Thymus (tissue), 14 donors: Measurements from ENCODE around the gene HHIPL1. TPM values are rescaled to one million over a fixed set of nuclear protein-coding genes. Genes with fewer than 3 reads are reported as not detected.
A peak's percentile ranks its signal among the peaks of the same experiment; 100 is the strongest.

ENCODE experiments used
- DNase-seq, 9 donors: peaks; one replicate each; pipeline ENCODE4 v3.0.0-alpha.2; 2013; ENCODE audit warnings: low spot score in 9 of 9, low read depth in 6 of 9, missing footprints in 1 of 9
- H3K27ac ChIP-seq, 2 donors: one replicate each; pipeline ENCODE4 v1.5.1; 2013; ENCODE audit warnings: control low read depth in 1 of 2, low read depth in 1 of 2, low read length in 1 of 2, mild to moderate bottlenecking in 1 of 2, moderate library complexity in 1 of 2
- H3K27me3 ChIP-seq, 2 donors: one replicate each; pipeline ENCODE4 v1.5.1; 2013; ENCODE audit warnings: low read length in 1 of 2; ENCODE audit not compliant: control insufficient read depth in 2 of 2, insufficient read depth in 1 of 2
- H3K36me3 ChIP-seq, 2 donors: one replicate each; pipeline ENCODE4 v1.5.1; 2013; ENCODE audit warnings: low read length in 1 of 2, mild to moderate bottlenecking in 1 of 2, moderate library complexity in 1 of 2; ENCODE audit not compliant: control insufficient read depth in 2 of 2, insufficient read depth in 2 of 2
- H3K4me1 ChIP-seq, 2 donors: one replicate each; pipeline ENCODE4 v1.5.1; 2013; ENCODE audit warnings: low read length in 2 of 2; ENCODE audit not compliant: control insufficient read depth in 2 of 2, insufficient read depth in 2 of 2
- H3K4me3 ChIP-seq, 2 donors: one replicate each; pipeline ENCODE4 v1.5.1; 2013; ENCODE audit warnings: low read length in 2 of 2, control low read depth in 1 of 2, mild to moderate bottlenecking in 1 of 2
- H3K9me3 ChIP-seq, 2 donors: one replicate each; pipeline ENCODE4 v1.5.1; 2013; ENCODE audit warnings: low read length in 1 of 2, mild to moderate bottlenecking in 1 of 2; ENCODE audit not compliant: control insufficient read depth in 2 of 2, insufficient read depth in 1 of 2
- WGBS: extraction: QIAGEN DNeasy Blood & Tissue Kit; methylation state at CpG from one replicate; pipeline ENCODE4 v1.1.7; 2013; 5-methylcytosine and 5-hydroxymethylcytosine counted together
- long read RNA-seq, 10 donors: transcript quantifications; one replicate each; lab custom pipeline, GENCODE V29; 2026
- polyA plus RNA-seq: library from polyadenylated mRNA; stranded (reverse); fragments of 200-250 nt; gene quantifications from one replicate; pipeline ENCODE4 v1.2.3, GENCODE V29; 2013
- total RNA-seq: library from RNA; stranded (reverse); fragments of 120-200 nt; gene quantifications from one replicate; pipeline ENCODE4 v1.2.4, GENCODE V29; 2013
- donor health status: healthy.

Gene HHIPL1
- total RNA-seq: 0.33 TPM
- 0.23 TPM for polyA plus RNA-seq
- long read RNA-seq, donor 1: 0 reads
- long read RNA-seq, donor 2: 0 reads
- long read RNA-seq, donor 3: 0 reads
- long read RNA-seq, donor 4: 0 reads
- long read RNA-seq, donor 5, full-length matches to known transcripts: 1 of 1 reads
- long read RNA-seq, donor 5, partial matches to known transcripts: 0 of 1 reads
- long read RNA-seq, donor 5, other reads (novel, unspliced or antisense): 0 of 1 reads
- long read RNA-seq, donor 6: 0 reads
- long read RNA-seq, donor 7: 0 reads
- long read RNA-seq, donor 8, full-length matches to known transcripts: 1 of 1 reads
- long read RNA-seq, donor 8, partial matches to known transcripts: 0 of 1 reads
- long read RNA-seq, donor 8, other reads (novel, unspliced or antisense): 0 of 1 reads
- long read RNA-seq, donor 9: 0 reads
- long read RNA-seq, donor 10: 0 reads

DNA sequence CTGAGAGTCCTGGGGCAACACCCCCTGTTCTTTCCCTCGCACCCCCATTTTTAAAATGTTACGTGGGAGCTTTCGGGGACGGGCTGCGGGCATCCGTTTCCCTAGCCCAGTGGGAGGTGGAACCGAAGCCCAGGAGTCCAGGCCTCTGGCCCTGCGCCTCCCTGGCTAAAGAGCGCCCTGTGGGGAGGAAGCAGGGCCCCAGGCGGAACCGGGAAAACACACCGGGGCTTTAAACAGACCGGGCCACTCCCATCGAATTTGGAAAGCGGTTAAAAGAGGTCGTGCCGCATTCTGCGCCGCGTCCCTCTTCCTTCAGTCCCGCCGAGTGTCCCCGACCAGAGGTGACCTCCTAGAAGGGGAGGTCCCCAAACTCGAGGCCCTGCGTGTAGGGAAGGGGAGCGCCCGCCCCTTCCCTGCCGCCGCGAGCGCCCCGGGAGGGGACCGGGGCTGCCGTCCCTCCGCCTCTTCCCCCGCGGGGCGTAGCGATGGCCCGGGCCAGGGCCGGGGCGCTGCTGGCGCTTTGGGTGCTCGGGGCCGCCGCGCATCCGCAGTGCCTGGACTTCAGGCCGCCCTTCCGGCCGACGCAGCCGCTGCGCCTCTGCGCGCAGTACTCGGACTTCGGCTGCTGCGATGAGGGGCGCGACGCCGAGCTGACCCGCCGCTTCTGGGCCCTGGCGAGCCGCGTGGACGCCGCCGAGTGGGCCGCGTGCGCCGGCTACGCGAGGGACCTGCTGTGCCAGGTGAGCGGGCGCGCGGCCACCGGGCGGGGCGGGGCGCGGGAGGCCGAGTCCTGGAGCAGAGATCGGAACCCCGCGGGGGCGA is at the start of gene HHIPL1:
Gene HHIPL1 (plus strand): TSS at position 407 of the 822 bp plus-strand sequence. CDS start 79 bp downstream, at position 486.
- Histone ChIP-seq H3K4me3 (peak within 1 kb of the TSS in 1 of 2 donors; percentile 22), H3K27me3 (peaks cover 31 to 46% of the 10 kb centered on the region in 2 donors), H3K36me3 (no peaks in the 10 kb centered on the region), H3K9me3 (peaks cover 0 to 4% of the 10 kb centered on the region in 2 donors), H3K27ac (no peak within 1 kb of the TSS), H3K4me1 (no peaks in the 10 kb centered on the region)
- DNase-seq: no peak
- WGBS: 10% methylated on average over 91 of the region's 91 CpGs

DNA sequence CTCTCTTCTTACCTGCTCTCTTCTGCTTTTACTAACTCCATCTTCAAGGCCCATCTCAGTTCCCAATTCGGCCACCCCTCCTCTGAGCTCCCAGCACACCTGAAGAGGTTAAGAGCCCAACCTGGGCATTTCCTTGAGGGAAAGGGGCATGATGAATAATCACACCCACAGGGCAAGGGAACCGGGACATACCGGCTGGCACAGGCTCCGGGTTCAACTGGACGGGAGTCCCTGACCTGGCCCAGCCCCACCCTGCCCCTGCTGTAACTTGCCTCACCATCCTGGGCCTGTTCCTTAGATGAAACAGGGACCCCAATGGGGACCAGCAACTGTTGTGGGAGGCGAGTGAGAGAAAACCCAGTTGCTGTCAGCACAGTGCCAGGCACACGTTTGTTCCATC is 49.4 kb upstream of the HHIPL1 start:
- Histone ChIP-seq H3K4me1 (no peaks in the 10 kb centered on the region), H3K36me3 (no peaks in the 10 kb centered on the region), H3K9me3 (no peaks in the 10 kb centered on the region), H3K27ac (no peak overlapping the region), H3K4me3 (no peak overlapping the region), H3K27me3 (peaks cover 0 to 8% of the 10 kb centered on the region in 2 donors)
- no peak for DNase-seq
- WGBS: 97% methylated on average over 7 of the region's 7 CpGs

DNA sequence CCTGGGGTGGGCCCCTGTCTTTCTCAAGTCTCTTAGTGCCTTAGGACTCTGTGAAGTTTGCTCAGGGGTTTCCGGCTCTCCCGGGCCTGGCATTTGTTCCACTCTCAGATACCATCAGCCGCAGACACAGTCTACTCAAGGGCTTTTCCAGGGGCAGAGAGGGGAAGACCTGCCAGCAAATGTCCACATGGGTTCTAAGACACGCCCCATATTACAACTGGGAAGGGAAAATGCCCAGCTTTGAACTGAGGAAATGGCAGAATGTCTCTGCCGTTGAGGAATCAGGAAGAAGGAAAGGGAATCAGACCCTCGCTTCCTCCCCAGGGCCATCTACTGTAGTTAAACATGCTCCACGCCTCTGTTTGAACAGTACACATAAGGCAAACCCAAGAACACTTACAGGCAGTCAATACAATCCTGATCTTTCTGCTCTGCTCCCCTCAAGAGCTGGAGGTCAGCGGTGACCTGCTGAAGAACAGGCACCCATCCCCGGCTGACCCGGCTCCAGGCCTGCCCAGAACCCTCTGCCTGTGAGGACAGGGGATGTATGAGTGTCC is 48.8 kb upstream of the HHIPL1 start:
- H3K4me1 ChIP-seq: no peaks in the 10 kb centered on the region
- no peaks in the 10 kb centered on the region for H3K36me3 ChIP-seq
- H3K27ac ChIP-seq: no peak overlapping the region
- no peak overlapping the region for H3K4me3 ChIP-seq
- H3K9me3 ChIP-seq: no peaks in the 10 kb centered on the region
- peaks cover 0 to 14% of the 10 kb centered on the region in 2 donors for H3K27me3 ChIP-seq
- WGBS: 94% methylated on average over 10 of the region's 10 CpGs
- DNase-seq: no peak

DNA sequence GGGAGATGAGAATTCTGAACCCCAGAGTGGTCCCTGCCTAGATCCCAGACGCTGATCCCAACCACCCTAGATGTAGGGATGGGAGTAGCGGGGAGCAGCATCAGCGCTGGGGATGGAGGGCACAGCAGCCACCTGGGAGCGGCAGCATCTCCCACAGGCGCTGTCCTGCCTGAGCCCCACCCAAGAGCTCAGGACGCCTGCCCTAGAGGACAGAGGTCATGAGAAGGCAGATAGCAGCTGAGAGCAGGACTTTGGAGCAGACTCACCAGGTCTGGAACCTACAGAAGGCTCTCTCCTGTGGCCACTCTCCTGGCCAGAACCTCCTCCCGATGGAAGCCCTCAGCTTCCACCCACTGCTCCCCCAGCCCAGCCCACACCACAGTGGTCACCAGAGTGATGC is 48.2 kb upstream of the HHIPL1 start:
- Histone ChIP-seq H3K4me1 (peaks cover 0 to 2% of the 10 kb centered on the region in 2 donors), H3K36me3 (no peaks in the 10 kb centered on the region), H3K4me3 (no peak overlapping the region), H3K27me3 (peaks cover 0 to 20% of the 10 kb centered on the region in 2 donors), H3K27ac (no peak overlapping the region), H3K9me3 (no peaks in the 10 kb centered on the region)
- 97% methylated on average over 7 of the region's 7 CpGs for WGBS
- no peak for DNase-seq

DNA sequence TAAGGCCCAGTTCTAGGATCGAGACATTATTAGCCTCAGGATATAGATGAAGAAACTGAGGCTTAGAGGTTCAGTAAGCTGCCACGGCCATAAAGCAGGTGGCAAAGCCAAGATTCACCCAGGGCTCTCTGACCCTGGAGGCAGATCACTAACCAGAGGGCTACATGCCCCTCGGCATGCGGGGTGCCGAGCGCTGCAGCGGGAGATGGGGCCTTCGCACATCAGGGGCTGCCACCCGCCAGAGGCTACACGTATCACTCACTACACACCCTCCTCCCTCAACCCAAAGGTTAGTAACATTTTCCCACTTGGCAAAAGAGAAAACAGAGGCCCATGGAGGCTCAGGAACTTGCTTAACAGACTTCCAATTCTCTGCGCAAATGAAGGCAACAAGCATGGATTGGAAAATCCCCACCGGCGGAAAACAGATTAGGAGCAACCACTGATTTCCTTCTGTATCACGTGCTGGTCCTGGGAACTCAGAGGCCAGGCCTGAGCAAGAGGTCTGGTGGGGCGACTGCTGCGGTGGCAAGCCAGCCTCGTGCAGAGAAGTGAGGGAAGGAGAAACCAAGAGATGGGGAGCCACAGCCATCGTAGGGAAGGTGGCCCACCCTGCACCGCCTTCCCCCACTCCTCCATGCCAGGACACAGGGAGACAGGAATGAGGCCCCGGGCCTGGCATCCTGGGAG is 46.9 kb upstream of the HHIPL1 start:
- 96% methylated on average over 20 of the region's 20 CpGs for WGBS
- H3K36me3 ChIP-seq: no peaks in the 10 kb centered on the region
- no peak for DNase-seq
- H3K4me1 ChIP-seq: peaks cover 10 to 15% of the 10 kb centered on the region in 2 donors
- H3K27me3 ChIP-seq: peaks cover 7 to 33% of the 10 kb centered on the region in 2 donors
- H3K27ac ChIP-seq: no peak overlapping the region
- H3K9me3 ChIP-seq: no peaks in the 10 kb centered on the region
- H3K4me3 ChIP-seq: no peak overlapping the region

DNA sequence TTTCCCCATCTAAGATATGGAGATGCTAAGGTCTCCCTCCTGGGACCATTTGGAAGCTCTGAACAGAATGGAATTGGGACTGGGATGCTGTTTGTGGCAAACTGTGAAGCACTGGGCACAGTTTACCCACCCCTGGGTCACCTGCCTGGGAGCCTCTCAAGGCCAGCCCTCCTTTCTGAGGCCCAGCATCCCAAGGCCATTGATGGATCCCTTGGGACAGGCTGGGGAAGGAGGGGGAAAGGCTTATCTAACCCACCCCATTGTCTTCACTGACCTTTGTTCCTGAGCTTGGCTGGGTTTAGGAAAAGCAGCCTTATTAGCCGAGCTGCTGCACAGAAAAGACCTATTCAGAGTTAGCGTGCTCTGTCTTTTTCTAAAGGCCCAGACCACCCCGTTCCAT is 46.2 kb upstream of the HHIPL1 start:
- WGBS: 96% methylated on average over 3 of the region's 3 CpGs
- no peak overlapping the region for H3K4me3 ChIP-seq
- no peak overlapping the region for H3K27ac ChIP-seq
- H3K4me1 ChIP-seq: peaks cover 13 to 15% of the 10 kb centered on the region in 2 donors
- H3K9me3 ChIP-seq: peaks cover 0 to 1% of the 10 kb centered on the region in 2 donors
- H3K27me3 ChIP-seq: peaks cover 12 to 39% of the 10 kb centered on the region in 2 donors
- no peak for DNase-seq
- no peaks in the 10 kb centered on the region for H3K36me3 ChIP-seq

DNA sequence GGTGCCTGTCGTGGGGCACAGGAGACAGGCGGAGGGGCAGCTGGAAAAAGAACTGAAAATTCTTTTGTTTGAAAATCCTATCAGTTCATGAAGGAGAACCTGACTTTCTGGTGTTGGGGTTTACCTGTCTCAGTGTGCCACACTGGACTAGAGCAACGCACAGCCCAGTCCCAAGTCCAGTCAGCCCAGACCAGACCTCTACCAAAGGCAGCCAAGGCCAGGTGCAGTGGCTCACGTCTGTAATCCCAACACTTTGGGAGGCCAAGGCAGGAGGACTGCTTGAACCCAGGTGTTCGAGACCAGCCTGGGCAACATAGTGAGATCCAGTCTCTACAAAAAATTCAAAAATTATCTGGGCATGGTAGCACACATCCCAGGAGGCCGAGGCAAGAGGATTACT is 45.5 kb upstream of the HHIPL1 start:
- DNase-seq: no peak
- H3K9me3 ChIP-seq: peaks cover 0 to 1% of the 10 kb centered on the region in 2 donors
- H3K27ac ChIP-seq: no peak overlapping the region
- no peak overlapping the region for H3K4me3 ChIP-seq
- H3K36me3 ChIP-seq: no peaks in the 10 kb centered on the region
- 90% methylated on average over 6 of the region's 6 CpGs for WGBS
- peaks cover 13 to 15% of the 10 kb centered on the region in 2 donors for H3K4me1 ChIP-seq
- peaks cover 12 to 40% of the 10 kb centered on the region in 2 donors for H3K27me3 ChIP-seq

DNA sequence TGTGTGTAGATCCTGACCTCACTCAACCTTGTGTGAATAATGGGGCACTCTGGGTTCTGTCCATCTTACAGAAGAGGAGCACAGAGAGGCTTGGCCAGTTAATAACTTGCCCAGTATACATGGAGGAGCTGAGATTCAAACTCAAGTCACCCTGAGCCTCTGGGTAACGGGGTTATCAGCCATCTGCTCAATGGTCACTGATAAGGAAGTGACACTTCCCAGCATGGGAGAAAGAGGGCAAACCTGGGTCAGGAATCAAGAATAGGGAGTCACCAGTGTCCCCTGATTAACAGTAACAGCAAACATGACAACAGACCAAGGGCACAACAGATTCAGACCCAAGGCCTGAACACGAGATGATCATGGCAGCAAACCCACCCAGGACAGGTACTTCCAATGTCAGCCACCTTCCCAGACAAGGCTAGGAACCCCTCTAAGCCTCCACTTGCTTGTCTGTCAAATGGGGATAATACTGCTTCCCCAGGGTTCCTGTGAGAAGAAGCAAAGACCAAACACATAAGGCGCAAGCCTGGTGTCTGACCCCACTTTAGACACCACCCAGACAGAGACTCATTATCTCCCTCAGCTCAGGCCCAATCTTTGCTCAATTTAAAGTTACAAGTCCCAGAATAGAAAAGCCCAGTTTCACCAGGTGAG is 44.6 kb upstream of the HHIPL1 start:
- Histone ChIP-seq H3K9me3 (peaks cover 1 to 4% of the 10 kb centered on the region in 2 donors), H3K4me3 (no peak overlapping the region), H3K4me1 (peaks cover 17 to 20% of the 10 kb centered on the region in 2 donors), H3K27ac (no peak overlapping the region), H3K36me3 (no peaks in the 10 kb centered on the region), H3K27me3 (peaks cover 12 to 49% of the 10 kb centered on the region in 2 donors)
- 98% methylated on average over 3 of the region's 3 CpGs for WGBS
- DNase-seq: no peak
